ENCODE results near the gene AFP.

GRCh38 chr4:73456177-73457022 lies 20.4 kb downstream of the AFP start:
- TF ChIP-seq EZH2 (IDR thresholded peaks at IDR 0.05; ENCODE audit: low read depth), result no peak
- no peak for TF ChIP-seq CTCF (conservative IDR thresholded peaks at IDR 0.05)

Measured in PC-9 (cell line).